HepG2 (cell line): ENCODE data around the gene GPR176.

Source experiments
- CTCF ChIP-seq: sonication (generic); formaldehyde crosslinking; IDR thresholded peaks from 2 replicates; pipeline ENCODE4 v1.5.0; 2020; ENCODE audit warnings: mild to moderate bottlenecking, missing genetic modification reagents, moderate library complexity
- ESRRA ChIP-seq: sonication (generic); formaldehyde crosslinking; IDR thresholded peaks from 2 replicates; pipeline ENCODE4 v1.5.1; 2020; ENCODE audit warnings: mild to moderate bottlenecking, low read depth, missing genetic modification reagents
- HNRNPLL ChIP-seq: fragments of 200-400 bp; formaldehyde crosslinking; IDR thresholded peaks from 2 replicates; pipeline ENCODE4 v1.6.1; 2017; ENCODE audit warnings: mild to moderate bottlenecking, low read depth, low read length; ENCODE audit not compliant: poor library complexity, severe bottlenecking
- JUND ChIP-seq: sonication (generic); formaldehyde crosslinking; IDR thresholded peaks from 2 replicates; pipeline ENCODE4 v1.8.0; 2022; ENCODE audit warnings: mild to moderate bottlenecking, missing genetic modification reagents
- POLR2A ChIP-seq, 2 experiments: IDR thresholded peaks; 2 replicates each; pipeline ENCODE4 v1.6.1; 2011; ENCODE audit warnings: low read depth in 2 of 2, low read length in 2 of 2, mild to moderate bottlenecking in 1 of 2, moderate library complexity in 1 of 2; ENCODE audit not compliant: insufficient read depth in 1 of 2
- RCOR2 ChIP-seq: IDR thresholded peaks from 2 replicates; pipeline ENCODE4 v1.6.1; 2016; ENCODE audit warnings: missing biosample characterization, missing genetic modification reagents
- SMC3 ChIP-seq: IDR thresholded peaks from 2 replicates; pipeline ENCODE4 v1.6.1; 2011; ENCODE audit warnings: low read length, improper control_type of control experiment
- SNAI1 ChIP-seq: sonication (generic); formaldehyde crosslinking; IDR thresholded peaks from 2 replicates; pipeline ENCODE4 v1.5.0; 2020; ENCODE audit warnings: mild to moderate bottlenecking, missing genetic modification reagents, borderline replicate concordance
- TBP ChIP-seq: sonication (generic); formaldehyde crosslinking; IDR thresholded peaks from 2 replicates; pipeline ENCODE4 v1.5.0; 2020; ENCODE audit warnings: missing genetic modification reagents
- ZNF138 ChIP-seq: sonication (generic); formaldehyde crosslinking; IDR thresholded peaks from 2 replicates; pipeline ENCODE4 v1.5.0; 2020; ENCODE audit warnings: mild to moderate bottlenecking, low read depth, missing genetic modification reagents
- ZNF713 ChIP-seq: sonication (generic); formaldehyde crosslinking; IDR thresholded peaks from 2 replicates; pipeline ENCODE4 v1.4.0; 2020; ENCODE audit warnings: mild to moderate bottlenecking, missing genetic modification reagents
- TF ChIP-seq, protein P1 (sequence below): sonication (generic); formaldehyde crosslinking; IDR thresholded peaks from 2 replicates; pipeline ENCODE4 v1.4.0; 2020; ENCODE audit warnings: missing genetic modification reagents
- TF ChIP-seq, protein P2 (sequence below), 2 experiments: IDR thresholded peaks; 2 replicates each; pipeline ENCODE4 v1.6.1; 2011 to 2012; ENCODE audit warnings: low read length in 2 of 2, borderline replicate concordance in 1 of 2, low read depth in 1 of 2, mild to moderate bottlenecking in 1 of 2, moderate library complexity in 1 of 2

GRCh38 chr15:39946862-39947261 lies 26.8 kb upstream of the GPR176 start:
- TF ChIP-seq, protein P1, sequence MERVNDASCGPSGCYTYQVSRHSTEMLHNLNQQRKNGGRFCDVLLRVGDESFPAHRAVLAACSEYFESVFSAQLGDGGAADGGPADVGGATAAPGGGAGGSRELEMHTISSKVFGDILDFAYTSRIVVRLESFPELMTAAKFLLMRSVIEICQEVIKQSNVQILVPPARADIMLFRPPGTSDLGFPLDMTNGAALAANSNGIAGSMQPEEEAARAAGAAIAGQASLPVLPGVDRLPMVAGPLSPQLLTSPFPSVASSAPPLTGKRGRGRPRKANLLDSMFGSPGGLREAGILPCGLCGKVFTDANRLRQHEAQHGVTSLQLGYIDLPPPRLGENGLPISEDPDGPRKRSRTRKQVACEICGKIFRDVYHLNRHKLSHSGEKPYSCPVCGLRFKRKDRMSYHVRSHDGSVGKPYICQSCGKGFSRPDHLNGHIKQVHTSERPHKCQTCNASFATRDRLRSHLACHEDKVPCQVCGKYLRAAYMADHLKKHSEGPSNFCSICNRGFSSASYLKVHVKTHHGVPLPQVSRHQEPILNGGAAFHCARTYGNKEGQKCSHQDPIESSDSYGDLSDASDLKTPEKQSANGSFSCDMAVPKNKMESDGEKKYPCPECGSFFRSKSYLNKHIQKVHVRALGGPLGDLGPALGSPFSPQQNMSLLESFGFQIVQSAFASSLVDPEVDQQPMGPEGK (CRISPR knock-in tag), result no peak
- TF ChIP-seq JUND (CRISPR knock-in tag), result no peak
- no peak for TF ChIP-seq ZNF138 (CRISPR knock-in tag)
- TF ChIP-seq ESRRA (CRISPR knock-in tag), result no peak
- TF ChIP-seq SMC3, result no peak
- no peak for TF ChIP-seq POLR2A (IDR thresholded peaks at IDR 0.05; ENCODE audit: insufficient read depth in 1 of 2, low read depth in 2 of 2, low read length in 2 of 2)
- TF ChIP-seq CTCF (CRISPR knock-in tag), result no peak
- TF ChIP-seq HNRNPLL, result no peak
- TF ChIP-seq, protein P2, sequence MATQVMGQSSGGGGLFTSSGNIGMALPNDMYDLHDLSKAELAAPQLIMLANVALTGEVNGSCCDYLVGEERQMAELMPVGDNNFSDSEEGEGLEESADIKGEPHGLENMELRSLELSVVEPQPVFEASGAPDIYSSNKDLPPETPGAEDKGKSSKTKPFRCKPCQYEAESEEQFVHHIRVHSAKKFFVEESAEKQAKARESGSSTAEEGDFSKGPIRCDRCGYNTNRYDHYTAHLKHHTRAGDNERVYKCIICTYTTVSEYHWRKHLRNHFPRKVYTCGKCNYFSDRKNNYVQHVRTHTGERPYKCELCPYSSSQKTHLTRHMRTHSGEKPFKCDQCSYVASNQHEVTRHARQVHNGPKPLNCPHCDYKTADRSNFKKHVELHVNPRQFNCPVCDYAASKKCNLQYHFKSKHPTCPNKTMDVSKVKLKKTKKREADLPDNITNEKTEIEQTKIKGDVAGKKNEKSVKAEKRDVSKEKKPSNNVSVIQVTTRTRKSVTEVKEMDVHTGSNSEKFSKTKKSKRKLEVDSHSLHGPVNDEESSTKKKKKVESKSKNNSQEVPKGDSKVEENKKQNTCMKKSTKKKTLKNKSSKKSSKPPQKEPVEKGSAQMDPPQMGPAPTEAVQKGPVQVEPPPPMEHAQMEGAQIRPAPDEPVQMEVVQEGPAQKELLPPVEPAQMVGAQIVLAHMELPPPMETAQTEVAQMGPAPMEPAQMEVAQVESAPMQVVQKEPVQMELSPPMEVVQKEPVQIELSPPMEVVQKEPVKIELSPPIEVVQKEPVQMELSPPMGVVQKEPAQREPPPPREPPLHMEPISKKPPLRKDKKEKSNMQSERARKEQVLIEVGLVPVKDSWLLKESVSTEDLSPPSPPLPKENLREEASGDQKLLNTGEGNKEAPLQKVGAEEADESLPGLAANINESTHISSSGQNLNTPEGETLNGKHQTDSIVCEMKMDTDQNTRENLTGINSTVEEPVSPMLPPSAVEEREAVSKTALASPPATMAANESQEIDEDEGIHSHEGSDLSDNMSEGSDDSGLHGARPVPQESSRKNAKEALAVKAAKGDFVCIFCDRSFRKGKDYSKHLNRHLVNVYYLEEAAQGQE (IDR thresholded peaks at IDR 0.05; ENCODE audit: borderline replicate concordance in 1 of 2, low read depth in 1 of 2, low read length in 2 of 2), result no peak
- TF ChIP-seq SNAI1 (CRISPR knock-in tag), result no peak
- no peak for TF ChIP-seq RCOR2
- TF ChIP-seq ZNF713 (CRISPR knock-in tag), result no peak
- TF ChIP-seq TBP (CRISPR knock-in tag), result no peak
